HG03045 (cell line): ENCODE results near the gene PCDH9.

ENCODE experiments used
- ATAC-seq: cut with Tn5 transposase; IDR thresholded peaks from one replicate; pipeline ENCODE4 v1.9.1; 2021; ENCODE audit warnings: mild to moderate bottlenecking, moderate library complexity; ENCODE audit not compliant: unreplicated experiment

PCDH9 gene

DNA sequence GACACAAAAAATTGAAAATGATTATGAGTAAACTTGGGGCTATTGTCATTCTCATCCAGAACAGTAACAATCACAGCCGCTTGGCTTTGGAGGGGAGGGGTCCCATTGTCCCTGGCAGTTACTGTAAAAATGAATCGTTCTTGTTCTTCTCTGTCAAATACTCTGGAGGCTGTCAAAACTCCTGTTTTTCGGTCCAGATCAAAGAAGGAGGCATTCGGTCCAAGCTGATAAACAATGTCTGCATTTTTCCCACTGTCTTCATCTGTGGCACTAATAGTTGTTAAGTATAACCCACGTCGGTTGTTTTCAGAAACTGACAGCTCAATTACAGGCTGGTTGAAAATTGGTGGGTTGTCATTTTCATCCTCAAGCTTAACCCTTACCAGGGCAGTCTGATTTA, 3.4 kb downstream of the PCDH9 start:
- no peak for ATAC-seq

DNA sequence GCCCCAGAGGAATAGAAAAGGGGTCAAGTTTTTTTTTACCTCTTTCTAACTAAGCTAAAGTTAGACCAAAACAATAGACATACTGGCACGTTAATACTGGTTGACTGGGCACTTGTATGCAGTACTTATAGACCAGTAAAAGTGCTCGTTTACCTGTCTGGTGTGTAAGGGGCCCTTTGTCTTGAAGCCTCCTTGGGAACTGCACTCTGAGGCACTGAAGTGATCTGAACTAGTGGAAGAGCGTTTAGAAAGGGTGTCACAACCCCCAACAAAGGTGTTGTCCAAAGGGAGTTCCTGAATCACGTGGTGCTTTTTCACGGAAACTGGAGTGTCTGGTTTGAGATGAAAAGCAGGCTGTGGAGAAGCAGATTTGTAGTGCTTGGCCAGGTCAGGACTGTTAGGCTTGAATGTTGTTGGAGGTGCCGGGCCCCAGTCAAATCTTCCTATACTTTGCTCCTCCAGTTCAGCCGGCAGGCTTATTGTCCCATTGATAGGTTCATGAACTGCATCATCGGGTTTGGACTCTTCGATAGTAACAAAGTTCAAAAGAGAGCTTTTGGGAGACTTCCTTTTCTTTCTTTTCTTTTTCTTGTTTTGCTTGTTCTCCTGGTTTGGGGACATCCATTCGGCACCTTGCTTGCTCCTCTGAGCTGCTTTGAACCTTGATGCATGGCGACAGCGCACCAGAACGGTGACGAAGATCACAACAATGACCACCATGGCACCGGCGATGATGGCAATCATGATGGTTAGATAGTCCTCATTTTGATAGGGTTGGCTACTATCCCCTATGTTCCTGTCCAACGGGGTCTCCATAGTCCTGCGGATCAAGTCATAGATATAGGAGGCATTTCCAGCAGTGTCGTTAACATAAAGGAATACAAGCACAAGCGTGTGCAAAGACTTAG, 4.6 kb downstream of the PCDH9 start:
- no peak for ATAC-seq

DNA sequence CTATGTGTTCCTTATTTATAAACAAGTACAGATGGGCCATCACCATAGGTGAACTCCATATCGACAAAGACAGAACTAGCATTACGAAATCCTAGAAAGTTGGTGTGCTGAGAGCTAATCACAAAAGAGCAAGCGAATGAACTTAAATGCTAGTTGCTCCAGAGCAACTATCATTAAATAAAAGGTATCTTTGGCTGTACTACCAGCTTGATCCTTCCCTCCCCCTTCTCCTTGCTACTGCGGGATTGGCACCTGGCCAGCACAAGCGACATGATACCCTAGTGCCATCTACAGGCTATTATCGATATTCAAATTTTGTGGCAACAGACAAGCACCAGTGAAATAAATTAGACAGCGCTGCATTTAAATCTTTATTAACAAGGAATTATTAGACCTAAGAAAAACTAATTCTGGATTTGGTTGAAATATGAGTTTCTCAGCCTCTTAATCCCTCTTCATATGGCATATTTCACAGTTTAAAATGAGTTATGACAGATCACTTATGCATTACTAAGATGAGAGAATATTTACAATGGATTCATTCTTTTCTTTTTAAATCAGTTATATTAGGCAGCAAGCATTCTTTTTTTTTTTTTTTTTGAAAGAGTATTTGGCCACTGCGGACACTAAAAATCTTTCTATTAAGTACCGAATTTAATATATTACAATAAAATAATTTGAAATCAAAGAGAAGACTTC, 5.8 kb downstream of the PCDH9 start:
- ATAC-seq = no peak

DNA sequence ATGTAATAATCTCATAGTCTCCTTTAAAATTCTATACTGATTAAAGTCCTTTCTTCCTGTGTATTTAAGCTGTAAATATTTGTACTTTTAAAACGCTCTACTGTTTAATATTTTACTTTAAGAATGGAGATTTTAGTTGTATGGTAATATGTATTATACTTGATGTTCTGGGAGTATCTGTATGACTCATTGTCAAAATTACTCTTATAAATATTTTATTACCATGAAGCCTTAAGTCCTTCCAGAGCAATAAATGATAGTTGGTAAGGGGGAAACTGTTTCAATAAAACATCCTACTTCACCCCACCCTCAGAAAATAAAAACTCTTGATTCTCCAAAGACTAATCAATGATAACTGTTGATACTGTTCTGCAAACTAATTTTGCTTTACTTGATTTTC, 6.4 kb downstream of the PCDH9 start:
- no peak for ATAC-seq

DNA sequence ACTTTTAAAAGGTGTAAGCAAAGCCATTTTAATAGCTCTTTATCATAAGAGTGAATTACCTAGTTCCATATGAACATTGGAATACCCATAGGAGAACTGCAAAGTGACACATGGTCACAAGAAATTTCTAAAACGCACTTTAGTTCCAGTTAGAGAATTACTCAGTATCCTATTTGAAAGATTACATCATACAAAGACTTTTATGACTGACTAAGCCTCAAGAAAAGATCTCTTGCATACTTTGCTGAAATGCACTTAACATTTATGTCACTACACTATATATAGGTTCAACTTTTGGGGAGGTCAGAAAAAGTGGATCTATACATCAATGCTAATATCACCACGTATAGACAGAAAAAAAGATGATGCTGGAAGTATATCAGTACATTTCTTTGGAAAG, 7.1 kb downstream of the PCDH9 start:
- ATAC-seq = no peak

DNA sequence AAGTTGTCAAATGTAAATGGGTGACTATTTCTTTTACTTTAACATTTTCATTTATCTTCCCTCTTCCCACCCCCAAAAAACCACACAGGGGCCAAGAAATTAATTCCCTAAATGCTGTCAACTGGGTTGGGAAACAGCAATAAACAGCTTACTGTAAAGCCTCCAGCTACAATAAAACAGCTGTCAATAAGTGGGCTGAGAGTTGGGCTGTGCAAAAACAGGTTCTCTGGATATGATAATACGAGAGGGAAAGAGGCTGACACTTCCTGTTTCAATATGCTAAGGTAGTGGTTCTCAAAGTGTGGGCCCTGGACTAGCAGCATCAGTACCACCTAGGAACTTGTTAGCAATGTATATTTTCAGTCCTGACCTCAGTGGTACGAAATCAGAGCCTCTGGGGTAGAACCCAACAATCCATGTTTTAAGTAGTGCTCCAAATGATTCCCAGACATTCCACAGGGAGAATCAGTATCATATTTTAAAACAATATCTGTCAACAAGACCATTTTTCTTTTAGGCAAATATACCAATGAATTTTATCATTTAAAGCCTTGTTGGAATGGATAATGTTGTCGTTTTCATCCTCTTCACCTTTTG, 8.4 kb downstream of the PCDH9 start:
- ATAC-seq = no peak

DNA sequence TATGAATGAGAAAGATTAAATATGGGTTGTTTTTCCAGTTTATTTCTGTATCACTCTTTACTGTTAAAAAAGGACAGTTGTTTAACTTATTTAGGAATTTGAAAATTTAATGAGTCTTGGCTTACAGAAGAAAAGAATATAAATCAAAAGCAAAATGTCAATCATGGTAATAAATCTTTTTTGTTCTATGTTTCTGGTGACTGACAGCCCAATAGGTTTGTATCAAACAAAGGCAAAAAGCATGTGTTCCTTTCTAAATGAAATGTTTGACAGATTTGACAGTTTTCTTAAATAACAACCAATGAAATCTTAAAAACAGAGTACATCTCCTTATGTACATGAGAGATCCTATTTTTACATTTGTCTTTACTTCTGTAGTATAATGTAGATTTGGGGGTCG, 11.0 kb downstream of the PCDH9 start:
- ATAC-seq = no peak

DNA sequence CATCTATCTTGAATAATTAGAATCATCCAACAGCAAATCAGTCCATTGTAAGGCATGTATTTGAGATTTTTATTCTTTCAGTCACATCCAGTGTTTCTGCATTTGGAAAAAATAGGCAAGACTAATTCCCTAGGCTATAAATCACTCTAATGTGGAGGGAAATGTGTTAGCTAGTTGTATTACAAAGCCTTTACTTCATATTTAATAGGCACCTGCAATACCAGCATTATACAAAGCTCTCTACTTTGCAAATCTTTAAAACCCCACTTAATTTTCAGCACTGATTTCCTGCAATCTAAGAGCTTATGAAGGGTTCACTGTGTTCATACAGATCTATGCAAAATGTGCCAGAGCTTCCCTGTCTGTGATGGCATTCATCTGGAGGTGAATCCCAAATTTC, 12.3 kb downstream of the PCDH9 start:
- ATAC-seq = no peak

DNA sequence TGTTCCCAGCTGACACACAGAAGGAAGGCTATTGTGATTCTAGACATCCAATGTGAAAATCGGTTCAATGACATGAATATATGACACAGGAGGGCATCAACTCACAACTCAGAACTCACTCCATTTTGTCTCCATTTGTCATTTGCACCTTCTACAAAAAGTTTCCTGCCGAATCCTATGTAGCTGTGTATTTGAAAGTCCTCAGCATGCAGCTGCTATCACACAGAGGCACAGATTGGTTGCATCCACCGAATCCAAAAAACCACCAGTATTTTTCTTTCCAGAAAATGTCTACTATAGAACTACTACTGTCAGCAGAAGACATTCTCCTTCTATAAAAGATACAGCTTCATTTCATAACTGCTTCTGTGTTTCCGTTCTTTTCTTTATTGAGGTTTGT, 13.3 kb downstream of the PCDH9 start:
- no peak for ATAC-seq

DNA sequence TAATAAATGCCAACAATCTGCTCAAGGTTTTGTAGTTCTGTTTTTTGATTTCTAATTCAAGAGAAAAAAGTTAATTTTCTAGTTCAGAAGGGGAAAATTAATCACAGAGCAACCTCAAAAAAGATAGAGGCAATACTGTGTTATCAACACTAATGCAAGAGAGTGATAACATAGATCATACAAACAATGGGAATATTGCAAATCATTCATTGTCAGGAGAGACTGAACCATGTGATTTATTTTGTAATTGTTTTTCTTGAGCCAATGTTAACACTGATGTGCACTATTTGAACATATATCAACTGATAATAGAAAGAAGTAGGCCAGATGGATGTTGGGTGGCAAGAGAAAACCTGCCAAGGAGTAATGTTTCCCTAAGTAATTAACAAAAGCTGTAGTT, 19.9 kb downstream of the PCDH9 start:
- no peak for ATAC-seq

DNA sequence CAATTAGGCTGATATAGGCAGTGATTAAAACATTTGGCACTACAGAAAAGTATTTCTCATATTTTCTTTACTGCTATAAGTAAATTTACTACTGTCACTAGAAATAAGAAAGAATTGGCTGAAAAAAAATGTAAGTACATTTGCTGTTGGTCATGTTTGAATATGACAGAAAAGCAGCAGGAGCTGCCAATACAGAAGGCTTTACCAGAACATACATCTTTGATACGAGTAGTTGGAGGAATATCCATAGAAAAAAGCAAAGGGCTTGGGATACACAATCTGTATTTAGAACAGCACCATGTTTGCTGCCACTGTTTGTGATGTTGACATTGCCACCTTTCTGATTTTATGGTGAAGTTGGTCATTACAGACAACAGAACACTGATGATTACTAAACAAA, 21.6 kb downstream of the PCDH9 start:
- ATAC-seq = no peak

DNA sequence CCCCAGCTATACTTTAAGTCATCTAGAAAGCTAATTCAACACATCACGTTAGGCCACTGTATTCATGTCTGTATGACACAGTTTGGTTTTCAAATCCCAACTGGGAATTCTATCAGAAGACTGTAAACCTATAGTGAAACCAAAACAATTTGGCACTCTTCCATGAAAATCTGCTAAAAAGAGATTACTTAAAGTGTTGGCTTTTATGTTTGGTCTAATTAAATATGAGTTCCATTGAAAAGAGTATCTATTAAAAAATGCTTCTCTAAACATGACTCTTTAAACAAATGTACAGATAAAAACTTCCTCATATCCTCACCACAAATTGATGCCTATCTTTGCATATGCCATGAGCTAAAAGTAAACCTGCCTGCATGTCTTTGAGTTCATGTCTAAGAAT, 25.4 kb downstream of the PCDH9 start:
- no peak for ATAC-seq

DNA sequence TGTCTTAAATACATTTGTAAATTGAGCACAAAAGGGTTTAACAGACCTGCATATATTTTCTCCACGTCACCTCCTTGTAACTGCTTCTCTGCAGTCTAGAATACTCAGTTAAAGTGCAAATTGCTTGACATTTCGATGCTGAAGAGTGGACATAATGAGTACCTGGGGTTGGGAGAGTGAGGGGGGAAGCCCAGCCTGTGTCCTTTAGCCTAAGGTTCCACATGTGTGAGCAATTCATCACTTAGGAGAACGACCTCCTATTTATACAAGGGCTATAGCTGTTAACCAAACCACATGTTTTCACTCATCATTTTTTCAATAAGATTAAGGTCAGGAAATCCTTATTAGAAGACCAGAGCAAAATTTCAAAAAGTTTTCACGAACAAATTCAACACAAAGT, 29.5 kb downstream of the PCDH9 start:
- ATAC-seq = no peak

DNA sequence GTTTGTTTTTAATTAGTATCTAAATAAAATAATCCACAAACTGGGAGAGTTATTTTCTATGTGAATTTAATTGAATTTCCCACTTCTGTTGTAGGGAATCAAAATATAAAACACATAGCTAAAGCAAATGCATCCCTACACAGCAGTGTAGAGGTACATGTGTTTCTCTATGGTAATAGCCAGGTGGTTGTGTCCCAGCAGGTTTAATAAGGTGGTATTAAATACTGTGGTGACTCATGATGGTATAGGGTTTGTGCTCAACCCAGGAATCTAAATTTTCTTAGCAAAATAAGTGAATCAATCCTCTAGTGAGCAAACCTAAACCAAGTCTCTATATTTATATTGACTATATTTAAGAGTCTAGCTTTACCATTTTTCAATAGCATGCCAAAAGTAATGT, 30.0 kb downstream of the PCDH9 start:
- ATAC-seq = no peak

DNA sequence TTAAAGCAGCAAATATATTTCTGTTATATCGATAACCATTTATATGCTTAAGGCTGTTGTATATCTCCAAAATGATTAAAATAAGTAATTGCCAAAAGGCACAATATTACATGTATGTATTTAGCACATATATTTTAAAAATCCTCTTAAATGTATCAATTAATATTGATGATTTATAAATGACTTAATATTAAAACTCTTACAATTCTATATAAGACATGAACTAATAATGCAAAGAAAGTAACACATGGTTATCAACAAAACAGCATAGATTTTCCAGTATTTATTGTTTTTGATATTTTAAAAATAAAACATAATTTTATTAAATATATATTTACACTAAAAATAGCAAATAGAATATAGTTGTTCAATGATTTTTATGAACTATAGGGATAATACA, 32.4 kb downstream of the PCDH9 start:
- no peak for ATAC-seq

DNA sequence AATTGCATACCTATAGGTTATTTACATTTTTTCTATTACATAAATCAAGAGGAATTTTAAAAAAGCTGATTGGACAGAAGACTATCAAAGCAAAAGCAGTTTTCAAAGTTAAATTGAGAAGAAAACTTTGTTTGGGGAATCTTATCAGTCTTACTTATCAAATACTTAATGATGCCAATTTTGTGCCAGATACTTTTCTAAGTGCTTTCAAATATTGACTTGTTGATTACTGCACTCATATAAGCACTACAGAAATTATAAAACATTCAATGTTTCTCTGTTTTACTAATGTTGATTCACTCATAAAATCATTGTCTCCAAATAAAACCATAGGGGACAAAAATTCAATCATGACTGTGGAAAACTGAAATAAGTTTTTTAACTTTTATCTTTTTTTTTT, 36.2 kb downstream of the PCDH9 start:
- no peak for ATAC-seq

DNA sequence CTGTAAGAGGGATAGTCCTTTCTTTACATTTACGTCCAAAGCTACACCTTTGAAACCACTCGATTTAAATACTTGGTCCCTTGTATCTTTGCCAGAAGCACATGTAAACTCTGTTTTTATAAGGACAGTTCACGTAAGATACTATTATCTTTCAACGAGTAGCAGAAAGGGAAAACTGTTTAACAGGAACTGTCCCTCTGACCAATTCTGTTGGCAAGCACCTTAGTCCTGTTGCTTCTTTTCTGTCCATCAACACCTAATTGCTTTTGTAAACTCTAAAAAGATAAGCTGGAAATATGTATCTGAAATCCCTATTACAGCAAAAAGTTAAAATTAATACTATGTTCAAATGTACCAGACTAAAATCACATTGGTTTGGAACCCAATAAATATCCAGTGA, 37.4 kb downstream of the PCDH9 start:
- no peak for ATAC-seq

DNA sequence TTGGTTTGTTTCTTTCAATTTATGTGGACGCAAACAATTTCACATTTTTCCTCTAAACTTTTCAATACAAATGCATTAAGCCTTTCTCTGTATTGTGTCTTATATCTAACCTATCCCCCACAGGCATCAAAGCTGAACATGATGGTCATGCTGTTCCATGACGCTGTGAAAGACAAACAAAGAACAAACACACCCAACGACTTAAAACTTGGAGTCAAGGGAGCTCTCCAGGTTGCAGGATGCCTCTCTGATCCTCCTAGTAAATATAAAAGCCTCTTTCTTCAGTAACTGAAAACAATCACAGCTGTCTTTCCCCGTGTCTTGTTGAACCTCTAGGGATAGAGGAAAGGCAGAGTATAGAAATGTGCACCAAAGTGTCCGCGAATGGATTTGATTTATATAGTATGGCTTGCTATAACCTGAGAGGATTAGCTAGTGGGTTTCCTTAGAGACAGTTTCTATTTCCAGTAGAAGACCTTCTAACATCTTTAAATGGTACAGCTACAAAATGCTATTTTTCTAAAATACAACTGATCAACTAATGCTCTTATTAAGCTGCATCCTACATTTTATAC, 43.1 kb downstream of the PCDH9 start:
- no peak for ATAC-seq

DNA sequence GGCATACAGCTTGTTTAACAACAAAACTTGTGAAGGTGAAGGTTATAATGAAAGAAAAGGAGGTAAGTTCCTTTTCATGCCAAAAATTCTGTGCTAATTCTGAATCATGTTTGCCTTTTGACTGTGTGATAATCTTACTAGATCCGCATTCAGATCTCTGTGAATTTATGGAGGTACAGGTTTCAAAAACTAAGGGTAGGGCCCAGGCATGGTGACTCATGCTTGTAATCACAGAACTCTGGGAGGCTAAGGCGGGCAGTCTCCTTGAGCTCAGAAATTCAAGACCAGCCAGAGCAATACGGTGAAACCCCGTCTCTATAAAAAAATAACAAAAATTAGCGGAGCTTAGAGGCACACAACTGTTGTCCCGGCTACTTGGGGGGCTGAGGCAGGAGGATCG, 45.9 kb downstream of the PCDH9 start:
- no peak for ATAC-seq

DNA sequence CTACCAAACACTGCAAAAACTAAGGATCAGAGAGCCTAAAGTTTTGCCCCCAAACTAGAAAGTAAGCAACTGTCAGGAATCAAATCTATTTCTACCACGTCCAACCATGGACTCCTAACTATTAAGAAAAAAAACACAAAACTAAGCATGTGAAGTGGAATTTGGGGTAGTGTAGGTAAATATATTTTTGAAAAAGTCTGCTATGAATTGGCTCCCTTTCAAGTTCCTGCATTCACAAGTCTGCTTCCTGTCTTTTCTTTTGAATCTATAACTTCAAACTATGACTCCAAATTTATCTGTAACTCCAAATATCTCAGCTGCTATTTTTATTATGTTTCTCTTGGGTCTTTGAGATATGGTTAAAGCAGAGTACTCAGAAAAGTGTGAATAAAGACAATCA, 47.0 kb downstream of the PCDH9 start:
- no peak for ATAC-seq

DNA sequence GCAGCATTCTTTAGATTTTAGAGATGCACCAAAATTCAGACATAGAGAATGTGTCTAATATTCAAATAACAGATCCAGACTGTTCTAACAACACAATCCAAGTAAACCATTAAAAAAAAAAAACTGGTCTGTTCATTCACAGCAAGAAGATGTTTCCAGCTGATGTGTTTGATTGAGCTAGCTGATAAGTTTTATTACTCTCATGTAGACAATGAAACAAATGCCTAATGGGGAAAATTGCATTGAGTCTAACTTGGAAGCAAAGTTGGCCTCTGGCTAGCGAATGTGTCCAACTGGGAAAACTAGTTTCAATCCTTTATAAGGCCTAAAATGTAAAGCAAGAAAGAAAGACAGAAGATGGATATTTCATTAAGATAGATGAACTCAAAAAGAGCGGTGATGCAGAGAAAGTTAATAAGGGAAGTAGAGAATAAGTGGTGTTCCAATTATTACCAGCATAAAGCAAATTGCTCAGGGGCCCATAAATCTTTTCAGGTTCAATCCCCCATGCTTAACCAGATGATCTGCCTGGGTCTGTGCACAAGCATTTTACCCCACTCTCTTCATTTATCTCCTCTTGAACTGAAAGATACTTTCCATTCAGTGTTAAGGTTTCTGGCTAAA, 54.2 kb downstream of the PCDH9 start:
- ATAC-seq = no peak
